Left kidney (tissue), 2 donors: ENCODE results near the gene UNC5A. TPM values are rescaled to one million over a fixed set of nuclear protein-coding genes. Genes with fewer than 3 reads are reported as not detected.

Experiments
- DNase-seq: peaks from one replicate; pipeline ENCODE4 v3.0.0-alpha.2; 2013
- polyA plus RNA-seq: library from polyadenylated mRNA; unstranded; fragments of 120-200 nt; gene quantifications from one replicate; pipeline ENCODE4 v1.2.1, GENCODE V29; 2013; ENCODE audit not compliant: insufficient read length

UNC5A gene
- polyA plus RNA-seq, 1 donor, result 0.17 TPM

GRCh38 chr5:176781638-176782570, 28.5 kb upstream of the UNC5A start:
- DNase-seq, result no peak

DNA sequence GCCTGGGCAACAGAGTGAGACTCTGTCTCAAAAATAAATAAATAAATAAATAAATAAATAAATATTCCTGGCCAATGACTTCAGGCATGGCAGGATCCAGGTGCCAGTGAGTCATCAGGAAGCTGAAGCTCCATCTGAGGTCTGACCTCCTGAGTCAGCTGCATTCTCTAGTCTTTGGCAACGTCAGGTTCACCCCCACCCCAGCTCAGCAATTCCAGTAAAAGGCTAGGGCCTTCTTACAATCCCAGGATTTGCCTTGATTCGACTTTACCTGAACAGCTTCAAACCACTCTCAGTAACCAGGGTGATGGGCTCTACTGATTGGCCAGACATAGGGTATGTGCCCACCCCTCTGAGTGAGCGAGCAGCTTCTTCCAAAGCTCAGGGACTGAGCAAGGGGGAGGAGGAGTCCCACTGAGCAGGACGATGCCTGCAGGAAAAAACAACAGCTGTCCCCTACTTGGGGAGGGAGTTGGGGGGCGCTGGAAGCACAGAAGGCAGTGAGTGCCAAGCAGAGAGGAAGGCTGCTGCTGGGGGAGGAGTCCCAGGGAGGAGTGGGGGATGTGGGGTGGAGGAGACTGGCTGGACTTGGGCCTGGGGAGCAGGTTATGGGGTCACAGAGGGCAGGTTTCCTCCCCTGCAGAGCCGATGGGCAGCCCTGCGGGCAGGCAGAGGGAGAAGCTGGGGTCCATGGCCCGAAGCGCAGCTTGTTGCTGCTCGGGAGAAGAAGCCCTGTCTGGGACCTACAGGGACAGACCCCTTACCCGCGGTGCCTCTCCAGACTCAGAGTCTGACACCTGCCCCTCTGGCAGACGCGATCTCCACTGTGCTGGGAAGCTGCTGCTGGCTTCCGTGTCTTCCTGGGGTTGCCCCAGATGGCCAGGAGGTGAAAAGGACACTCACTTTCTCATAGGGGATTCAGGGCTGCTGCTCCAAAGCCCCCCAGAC, 25.9 kb upstream of the UNC5A start:
- no peak for DNase-seq

DNA sequence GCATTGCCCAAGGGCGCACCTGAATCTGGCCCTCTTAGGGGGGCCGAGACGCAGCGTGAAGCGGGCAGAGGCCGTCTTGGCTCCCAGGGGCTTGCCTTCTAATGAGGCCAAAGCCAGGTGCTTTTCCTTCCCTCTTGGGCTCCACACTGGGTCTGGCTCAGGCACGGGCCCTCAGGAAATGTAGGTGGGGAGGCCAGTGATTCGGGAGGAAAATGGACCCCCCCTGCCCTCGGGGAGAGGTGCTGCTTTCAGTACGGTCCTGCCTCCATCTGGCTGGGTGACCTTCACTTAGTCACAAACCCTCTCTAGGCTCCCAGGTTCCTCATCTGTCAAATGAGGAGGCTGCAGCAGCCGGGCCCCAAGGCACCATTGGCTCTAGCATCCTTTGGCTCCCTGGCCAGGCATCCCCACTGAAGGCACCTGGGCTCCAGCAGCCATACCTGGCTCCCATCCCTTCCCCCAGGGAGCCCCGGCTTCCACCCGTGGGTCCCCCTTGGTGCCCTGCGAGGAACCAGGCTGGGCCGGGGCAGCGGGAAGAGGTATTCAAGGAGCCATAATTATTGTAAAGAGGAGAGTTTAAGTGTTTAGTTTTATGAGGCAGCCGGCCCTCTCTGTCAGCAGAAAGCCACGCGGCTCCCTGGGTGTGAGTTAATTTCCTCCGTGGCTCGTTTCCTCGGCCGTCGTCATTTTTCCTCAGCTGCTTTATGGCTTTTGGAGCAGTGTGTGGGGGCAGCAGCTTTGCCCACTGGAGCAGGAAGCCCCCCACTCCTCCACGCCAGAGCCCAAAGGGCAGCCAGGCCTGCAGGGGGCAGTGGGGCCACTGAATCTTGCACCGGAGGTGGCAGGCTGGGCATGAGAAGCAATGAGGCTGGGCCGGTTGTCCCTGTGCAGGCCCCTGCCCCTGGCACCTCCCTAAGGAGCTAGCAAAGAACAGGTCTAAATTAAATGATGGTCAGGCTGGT, 24.9 kb upstream of the UNC5A start:
- DNase-seq, result no peak

GRCh38 chr5:176787676-176788075, 22.7 kb upstream of the UNC5A start:
- DNase-seq, result no peak

GRCh38 chr5:176788091-176788490, 22.3 kb upstream of the UNC5A start:
- DNase-seq, result no peak

- DNase-seq, result no peak
Observed at GRCh38 chr5:176788941-176789872, 21.2 kb upstream of the UNC5A start.

- DNase-seq, result no peak
Observed at GRCh38 chr5:176789873-176790615, 20.3 kb upstream of the UNC5A start.

DNA sequence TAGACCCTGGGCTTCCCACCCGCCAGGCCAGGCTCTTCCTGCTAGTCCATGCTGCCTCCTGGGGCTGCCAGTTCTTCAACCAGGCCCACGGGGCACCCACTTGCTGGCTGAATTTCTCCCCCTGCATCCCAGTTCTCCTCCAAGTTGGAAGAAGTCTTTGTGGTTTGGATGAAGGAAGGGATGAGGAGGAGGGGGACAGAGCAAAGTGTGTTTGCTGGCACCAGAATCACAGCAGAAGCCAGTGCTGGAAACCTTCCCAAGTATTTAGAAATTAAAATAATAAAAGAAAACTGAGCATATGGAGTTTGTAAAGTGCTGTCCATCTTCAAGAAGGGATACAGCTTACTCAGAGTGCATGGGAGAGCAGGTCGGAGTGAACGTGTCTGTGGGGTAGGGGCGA, 19.4 kb upstream of the UNC5A start:
- DNase-seq, result no peak

- DNase-seq, result no peak
Observed at GRCh38 chr5:176792655-176793342, 17.6 kb upstream of the UNC5A start.

DNA sequence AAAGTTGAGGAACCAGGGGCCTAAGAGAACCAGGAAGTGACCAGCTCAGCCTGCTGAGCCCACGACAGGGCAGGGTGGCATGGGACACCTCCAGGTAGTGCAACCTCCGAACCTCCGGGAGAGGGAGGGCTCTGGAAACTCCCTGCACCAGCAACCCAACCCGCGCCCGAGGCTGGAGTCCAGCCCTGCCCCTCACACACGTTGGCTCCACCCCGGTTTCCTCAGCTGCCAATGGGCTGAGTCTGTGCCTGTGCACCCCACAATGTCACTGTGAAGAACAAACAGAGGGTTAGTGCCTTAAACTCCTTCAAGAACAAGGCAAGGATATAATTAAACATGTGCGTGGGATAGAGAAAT, 17.0 kb upstream of the UNC5A start:
- no peak for DNase-seq

GRCh38 chr5:176793736-176794135, 16.6 kb upstream of the UNC5A start:
- no peak for DNase-seq

DNA sequence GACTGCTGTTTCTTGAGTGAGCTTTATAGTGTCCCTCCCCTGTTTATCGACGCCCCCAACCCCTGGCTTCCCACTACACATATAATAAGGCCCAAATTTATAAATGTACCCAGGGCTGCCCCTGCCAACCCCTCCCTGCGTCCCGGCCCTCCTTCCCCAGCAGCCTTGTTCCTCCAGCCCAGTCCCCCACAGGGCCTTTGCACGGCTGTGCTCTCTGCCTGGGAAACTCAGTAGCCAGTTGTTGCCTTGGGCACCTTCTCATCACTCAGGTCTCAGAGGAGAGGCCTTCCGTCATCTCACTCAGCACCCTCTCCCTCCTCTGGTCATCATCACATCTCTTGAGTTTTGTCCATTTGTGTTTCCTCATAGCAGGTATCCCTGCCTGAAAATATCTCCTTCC, 15.8 kb upstream of the UNC5A start:
- DNase-seq, result no peak

DNA sequence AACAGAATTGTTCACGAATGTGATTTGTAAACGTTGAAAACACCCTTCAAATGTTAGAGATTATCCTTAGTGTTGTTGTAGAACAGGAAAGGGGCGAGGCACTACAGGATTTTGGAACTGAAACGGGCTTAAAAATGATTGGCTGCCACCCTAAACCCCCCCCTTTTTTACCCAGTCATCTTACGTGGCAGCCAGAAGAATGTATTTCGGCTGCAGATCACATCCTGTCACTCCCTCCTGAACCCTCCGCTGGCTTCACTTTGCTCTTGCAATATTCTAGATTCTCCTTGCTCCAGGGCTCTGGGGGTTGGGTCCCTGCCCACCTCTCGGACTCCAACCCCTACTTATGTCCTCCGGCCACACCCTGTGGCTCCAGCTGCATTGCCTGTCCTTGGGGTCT, 13.9 kb upstream of the UNC5A start:
- DNase-seq, result no peak

GRCh38 chr5:176796970-176797369, 13.4 kb upstream of the UNC5A start:
- DNase-seq, result no peak

DNA sequence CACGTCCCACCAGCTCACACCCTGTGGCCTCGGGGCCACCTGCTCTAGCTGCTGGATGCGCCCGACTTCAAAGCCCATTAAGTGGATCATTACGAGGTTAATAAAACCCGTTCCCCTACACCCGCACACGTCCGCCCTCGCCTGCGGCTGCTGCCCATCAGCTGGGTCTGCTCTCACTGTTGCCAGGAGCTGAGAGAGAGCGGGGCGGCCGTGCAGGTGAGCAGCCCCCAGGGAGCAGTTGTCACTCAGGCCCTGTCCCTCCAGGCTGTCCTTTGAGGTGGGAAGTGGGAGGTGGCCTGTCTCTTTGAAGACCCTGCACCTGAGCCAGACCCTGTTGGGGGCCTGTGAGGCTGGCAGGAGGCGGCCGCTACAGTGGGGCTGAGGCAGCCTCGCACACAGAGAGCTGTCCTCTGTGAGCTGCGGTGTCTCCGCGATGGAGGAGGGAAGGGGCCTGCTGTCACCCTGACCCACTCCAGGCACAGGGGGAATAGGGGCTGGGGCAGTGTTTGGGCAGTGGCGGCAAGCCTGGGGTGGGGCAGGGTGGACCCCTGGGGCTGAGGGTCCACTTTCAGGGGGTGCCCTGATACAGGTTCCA, 12.8 kb upstream of the UNC5A start:
- no peak for DNase-seq

DNA sequence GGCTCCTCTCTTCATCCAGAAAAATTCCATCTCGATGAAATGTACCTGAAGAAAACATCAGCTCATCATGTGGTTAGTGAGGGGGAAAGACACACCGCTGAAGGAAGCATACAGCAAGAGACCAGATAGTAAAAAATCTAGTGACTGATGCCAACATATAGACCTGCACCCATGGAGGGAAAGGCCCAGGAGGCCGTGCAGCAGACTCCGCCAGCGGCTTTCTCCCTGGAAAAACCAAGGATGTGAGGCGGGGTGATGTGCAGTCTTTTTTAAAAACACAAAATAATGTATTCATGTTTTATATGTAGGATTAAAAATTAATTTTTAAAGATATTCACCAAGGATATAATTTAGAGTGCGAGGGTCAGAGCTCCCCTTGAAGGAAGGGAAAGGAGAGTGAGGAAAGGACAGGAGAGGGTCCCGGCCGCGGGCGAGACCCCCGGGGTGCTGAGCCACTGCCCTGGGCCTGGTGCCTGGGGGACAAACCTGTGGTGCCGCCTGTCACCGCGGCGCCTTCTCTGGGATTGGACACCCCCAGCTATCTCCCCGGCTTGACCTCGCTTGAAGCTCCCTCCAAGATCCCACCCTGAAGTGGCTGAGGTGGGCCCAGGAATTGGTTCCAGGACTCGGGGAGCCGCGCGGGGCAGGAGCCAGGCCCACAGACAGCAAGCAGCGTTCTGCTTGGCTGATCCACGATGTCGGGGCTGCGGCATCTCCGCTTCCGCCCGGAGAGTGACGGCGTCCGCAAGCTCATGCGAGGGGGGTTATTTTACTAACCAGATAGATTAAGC, 12.1 kb upstream of the UNC5A start:
- DNase-seq, result no peak

- DNase-seq, result no peak
Observed at GRCh38 chr5:176798949-176799348, 11.4 kb upstream of the UNC5A start.

DNA sequence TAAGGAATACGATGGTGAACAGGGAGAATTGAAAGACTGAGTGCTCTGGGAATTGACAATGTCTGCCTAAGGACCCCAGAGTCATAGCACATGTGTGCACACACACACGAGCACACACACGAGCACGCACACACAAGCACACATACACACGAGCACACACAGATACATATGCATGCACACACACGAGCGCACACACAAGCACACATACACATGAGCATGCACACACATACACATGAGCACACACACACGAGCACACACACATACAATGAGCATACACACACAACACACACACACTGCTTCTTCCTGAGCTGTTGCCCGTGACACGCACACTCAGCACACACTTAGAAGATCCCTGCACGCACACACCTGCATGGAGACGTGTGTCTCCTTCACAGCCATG, 10.9 kb upstream of the UNC5A start:
- no peak for DNase-seq
